T-helper 9 cell (primary cell): ENCODE data around the gene PCED1A.

Source experiments
- DNase-seq: peaks from one replicate; pipeline ENCODE4 v3.0.0-alpha.2; 2020
- total RNA-seq, 2 donors: gene quantifications; one replicate each; lab custom pipeline; 2026; lab: John Stamatoyannopoulos, UW

PCED1A gene, protein sequence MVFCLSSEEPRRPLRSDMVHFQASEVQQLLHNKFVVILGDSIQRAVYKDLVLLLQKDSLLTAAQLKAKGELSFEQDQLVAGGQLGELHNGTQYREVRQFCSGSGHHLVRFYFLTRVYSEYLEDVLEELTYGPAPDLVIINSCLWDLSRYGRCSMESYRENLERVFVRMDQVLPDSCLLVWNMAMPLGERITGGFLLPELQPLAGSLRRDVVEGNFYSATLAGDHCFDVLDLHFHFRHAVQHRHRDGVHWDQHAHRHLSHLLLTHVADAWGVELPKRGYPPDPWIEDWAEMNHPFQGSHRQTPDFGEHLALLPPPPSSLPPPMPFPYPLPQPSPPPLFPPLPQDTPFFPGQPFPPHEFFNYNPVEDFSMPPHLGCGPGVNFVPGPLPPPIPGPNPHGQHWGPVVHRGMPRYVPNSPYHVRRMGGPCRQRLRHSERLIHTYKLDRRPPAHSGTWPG
- total RNA-seq, result 47.3 to 48.5 reads per million in 2 donors

DNA sequence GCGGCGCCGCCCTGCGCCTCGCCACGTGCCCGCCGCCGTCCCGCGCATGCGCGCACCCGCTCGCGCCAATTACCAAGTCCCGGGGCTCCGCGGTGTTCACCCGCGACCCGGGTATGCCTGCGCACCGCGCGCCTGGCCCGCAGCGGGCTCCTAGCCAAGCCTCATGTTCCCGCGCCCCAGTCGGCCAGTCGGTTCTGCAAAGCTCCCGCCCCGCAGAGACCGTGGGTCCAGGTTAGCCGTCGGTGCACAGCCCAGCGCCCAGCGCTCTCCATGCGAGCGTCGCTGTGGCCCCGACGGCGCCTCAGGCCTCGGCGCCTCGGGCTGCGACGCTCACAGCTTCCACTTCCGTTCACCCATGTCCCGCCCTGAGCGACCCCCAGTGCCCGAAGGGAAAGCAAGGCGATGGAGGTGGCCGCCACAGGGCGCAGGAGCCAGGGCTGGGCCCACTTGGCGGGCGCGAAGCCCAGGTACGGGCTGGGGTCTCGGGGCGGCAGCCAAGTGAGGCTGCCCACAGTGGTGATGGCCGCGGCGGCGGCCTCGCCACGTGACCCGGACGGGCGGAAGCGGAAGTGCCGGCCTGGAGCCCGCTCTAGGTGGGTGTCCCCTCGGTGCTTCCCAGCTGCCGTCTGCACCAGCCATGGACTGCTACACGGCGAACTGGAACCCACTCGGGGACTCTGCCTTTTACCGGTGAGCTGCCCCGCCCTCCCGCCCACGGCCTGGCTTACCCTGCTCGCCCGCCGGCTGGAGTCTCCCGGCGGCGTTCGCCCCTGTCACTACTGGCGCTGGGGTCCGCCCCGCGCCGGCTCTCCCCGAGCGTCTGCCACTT lies at the start of gene PCED1A, which contains the start of gene VPS16:
Gene PCED1A (minus strand): TSS at position 518 of the 829 bp plus-strand sequence. CDS start 743 bp downstream, outside the sequence.
Gene VPS16 (plus strand): TSS at position 608 of the 829 bp plus-strand sequence. CDS start 30 bp downstream, at position 638.
- peak; percentile 84 for DNase-seq

DNA sequence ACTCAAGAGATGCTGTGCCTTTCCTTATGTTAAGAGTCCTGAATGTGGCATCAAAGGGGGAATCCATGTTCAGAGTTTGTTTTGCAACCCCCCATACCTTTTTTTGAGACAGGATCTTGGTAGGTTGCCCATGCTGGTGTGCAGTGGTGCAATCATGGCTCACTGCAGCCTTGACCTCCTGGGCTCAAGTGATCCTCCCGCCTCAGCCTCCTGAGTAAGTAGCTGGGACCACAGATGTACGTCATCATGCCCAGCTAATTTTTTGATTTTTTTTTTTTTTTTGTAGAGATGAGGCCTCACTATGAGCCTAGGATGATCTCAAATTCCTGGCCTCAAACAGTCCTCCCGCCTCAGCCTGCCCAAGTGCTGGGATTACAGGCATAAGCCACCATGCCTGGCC lies 49.3 kb upstream of the PCED1A start:
- DNase-seq, result no peak

DNA sequence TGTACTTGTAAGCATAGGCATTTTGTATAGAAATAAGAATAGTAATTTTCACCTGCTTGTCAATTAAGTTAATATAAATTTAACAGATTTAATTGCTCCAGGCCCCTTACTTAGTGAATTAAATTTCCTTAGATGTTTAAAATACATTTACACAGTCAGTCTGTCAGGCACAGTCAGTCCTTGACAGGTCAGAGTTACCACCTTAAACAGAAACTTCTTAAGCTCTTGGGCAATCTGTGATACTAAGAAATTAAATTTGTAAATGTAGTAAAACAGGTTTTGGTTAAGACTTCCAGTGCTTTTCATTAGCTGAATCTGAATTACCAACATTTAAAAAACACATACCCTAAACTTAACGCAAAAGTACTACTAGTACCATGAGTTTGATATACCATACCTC lies 48.8 kb upstream of the PCED1A start:
- DNase-seq, result no peak

DNA sequence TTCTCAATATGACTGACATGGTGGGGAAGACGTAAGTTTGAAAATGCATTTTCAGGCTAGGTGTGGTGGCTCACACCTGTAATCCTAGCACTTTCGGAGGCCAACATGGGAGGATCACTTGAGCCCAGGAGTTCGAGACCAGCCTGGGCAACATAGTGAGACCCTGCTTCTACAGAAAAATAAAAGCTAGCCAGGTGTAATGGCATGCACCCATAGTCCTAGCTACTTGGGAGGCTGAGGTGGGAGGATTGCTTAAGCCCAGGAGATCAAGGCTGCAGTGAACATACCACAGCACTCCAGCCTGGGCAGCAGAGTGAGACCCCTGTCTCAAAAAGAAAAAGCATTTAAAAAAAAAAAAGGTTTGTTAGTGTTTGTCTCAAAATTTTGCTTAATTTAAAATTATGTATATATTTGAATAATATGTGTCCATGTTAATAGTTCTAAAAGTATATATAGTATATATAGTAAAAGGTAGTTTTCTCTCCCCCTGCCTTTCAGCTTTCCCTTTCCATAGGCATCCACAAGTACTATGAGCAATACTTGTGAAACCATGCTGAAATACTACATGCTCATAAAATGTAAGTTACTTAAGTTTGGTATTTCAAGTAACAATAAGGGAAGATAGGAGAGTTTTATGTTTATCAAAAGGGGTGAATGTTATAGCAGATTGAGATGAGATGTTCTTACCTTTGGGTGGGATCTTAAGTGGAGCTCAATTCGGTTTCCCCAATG lies 47.9 kb upstream of the PCED1A start:
- DNase-seq, result no peak

DNA sequence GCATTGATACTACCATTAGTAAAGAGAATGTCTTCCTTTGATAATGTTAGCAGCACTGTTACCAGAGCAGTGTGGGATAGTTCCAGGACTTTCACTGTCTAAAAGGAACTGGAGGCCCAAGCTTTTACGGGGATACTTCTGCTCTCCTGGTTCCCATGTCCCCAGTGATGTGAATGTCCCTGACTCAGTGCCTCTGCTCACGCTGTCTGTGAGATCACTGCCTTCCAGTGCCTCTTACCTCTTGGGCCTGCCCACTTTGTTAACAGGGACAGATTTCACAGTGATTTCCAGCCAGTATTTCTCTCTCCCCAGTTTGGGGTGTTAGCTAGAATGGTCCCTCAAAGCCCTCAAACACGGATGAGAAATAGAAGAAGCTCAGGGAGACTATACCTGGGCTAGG lies 47.3 kb upstream of the PCED1A start:
- DNase-seq, result no peak

DNA sequence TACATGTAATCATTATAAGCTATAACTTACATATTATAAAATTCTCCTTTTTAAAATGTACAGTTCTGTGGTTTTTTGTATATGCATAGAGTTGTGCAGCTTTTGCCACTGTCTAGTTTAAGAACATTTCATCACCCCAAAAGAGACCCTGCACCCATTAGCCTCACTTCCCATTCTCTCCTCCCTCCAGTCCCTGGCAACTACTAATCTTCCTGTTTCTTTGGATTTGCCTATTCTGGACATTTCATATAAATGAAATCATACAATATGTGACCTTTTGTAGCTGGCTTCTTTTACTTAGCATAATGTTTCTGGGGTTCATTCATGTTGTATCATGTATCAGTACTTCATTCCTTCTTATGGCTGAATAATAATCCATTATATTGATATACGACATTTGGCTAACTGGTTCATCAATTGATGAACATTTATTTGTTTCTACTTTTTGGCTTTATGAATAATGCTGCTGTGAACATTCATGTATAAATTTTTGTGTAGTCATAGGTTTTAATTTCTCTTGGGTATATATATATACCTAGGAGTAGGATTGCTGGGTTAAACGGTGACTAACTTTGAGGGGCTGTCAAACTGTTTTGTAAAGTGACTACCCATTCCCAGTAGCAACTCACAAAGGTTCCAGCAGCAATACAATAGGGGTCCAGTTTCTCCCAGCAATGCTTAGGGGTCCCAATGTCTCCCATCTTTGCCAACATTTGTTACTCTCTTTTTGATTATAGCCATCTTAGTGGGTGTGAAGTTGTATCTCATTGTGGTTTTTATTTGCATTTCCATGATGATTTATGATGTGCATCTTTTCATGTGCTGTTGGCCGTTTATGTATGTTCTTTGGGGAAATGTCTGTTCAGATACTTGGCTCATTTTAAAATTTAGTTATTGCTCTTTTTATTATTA lies 43.5 kb upstream of the PCED1A start:
- no peak for DNase-seq

DNA sequence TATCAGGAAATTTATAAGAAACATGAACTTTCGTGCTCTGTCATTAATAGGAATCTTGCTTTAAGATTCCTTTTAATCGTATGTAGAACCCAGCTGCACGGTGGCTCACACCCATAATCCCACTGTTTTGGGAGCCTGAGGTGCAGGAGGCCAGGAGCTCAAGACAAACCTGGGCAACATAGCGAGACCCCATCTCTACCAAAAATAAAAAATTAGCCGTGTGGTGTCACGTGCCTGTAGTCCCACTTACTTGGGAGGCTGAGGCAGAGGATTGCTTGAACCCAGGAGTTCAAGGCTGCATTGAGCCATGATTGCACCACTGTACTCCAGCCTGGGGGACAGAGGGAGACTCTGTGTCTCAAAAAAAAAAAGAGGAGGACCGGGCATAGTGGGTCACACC lies 40.2 kb upstream of the PCED1A start:
- DNase-seq, result no peak

DNA sequence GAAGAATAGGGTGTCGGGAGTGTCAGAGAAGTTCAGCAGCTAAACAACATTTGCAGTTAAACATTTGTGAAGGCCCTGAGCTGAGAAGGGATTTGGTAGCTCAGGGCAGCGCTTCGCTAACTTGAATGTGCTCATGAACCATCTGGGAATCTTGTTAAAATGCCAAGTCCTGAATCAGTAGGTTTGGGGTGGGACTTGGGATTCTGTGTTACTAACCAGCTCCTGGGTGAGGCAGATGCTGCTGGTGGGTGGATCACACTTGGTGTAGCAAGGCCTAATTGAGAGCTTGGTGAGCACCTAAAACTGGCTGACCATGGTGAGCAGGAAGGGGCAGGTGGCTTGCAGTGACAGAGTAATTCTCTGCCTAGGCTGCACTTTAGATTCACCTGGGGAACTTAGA lies 38.7 kb upstream of the PCED1A start:
- no peak for DNase-seq

DNA sequence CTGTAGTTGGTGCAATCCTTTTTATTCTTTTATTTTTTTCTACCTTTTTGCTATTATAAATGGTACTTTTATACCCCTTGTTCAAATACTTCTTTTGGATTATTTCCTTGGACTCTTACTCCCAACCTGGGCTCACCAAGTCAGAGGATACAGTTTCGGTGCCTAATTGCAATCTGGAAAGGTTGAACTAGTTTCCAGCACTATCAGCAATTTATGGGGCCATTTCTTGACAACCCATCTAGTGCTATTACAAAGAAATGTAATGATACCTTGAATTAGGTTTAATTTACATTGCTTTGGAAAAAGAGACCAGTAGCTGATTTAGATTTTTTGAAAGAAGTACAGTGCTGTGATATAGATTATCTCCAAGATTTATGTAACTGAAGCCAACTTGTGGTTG lies 38.1 kb upstream of the PCED1A start:
- DNase-seq, result no peak

DNA sequence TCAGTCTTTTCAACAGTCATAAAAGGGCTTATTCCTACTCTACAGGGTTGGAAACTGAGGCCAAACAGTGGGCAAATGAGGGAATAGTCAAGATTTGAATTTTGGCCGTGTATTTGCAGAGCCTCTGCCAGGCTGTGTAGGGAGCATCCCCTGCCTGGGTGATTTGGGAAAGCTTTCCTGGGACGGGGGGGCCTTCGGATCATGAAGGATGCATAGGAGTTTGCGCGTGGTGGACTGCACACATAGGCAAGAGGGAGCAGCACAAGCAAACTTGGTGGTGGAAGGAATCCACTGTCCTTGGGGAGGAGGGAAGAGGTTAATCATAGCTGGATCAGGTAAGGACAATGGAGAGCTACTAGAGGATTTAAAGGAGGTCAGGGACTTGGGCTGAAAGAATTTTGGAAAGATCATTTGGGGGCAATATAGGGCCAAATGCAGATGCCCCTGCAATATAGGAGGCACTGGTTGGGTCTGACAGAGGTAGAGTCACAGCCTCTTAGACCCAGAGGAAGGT lies 35.3 kb upstream of the PCED1A start:
- no peak for DNase-seq

DNA sequence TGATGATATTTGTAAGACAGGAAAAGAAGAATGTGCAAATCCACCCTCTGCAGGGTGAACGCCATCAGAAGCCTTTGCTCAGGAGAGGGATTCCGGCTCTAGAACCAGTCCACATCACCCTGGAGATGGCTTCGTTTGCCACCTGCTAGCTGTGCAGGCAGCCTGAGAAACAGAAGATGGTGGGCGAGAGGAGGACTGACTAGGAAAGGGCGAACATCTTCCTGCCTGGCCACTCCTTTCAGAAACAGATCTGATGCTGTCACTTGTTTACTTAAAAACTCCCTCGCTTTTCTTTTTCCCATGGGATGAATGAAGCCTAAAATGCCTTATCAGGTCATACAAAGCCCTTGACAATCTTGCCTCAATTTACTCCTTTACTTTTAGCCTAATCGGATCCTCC lies 34.0 kb upstream of the PCED1A start:
- DNase-seq, result no peak

DNA sequence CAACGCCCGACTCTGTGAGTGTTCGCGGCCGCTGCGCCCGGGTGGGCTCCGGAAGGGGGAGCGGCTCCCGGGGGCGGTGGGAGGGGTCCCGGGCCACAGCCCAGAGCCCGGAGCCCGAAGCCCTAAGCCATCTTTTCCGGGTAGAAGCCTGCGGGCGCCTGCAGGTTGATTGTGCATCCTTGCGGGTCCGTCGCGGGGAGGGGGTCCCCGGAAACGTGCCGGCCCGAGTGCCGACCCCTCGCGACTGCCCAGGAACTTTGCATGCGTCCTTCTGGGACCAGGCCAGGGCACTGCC lies 33.2 kb upstream of the PCED1A start:
- DNase-seq, result peak; percentile 55

DNA sequence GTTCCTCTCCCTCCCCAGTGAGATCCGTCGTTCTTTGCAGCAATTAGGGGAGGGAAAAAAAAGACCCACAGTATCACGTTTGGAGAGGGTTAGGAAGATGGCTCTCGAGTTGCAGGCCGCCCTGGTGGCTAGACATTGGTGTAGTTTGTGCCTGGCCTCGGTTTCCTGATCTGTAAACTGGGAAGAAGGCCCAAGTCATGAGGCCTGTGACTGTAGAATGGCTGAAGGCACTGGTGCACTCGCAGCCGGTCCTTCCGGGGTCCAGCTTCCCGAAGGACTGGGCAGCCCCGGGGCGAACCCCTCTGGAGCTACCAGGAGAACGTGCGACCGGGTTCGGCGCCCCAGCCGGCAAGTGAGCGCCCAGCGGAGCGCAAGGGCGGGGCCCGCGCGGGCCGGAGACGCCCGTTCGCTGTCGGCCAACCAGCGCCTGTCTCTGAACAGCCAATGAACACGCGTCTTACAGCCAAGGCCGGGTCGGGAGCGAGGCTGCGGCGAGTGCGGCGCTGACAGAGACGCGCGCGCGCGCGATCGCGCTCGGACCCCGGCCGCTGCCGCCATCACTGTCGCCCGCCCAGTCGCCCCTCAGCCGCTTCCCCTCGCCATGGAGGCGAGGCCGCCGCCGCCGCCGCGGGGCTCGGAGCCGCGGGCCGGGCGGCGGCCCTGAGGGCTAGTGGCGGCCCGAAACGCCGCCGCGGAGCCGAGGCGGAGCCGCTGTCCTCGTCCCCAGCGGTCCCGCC lies 32.7 kb upstream of the PCED1A start, which contains the start of gene PTPRA:
Gene PTPRA (plus strand): TSS at position 472 of the 737 bp plus-strand sequence. CDS start 90,797 bp downstream, outside the sequence.
- peak; percentile 86 for DNase-seq

DNA sequence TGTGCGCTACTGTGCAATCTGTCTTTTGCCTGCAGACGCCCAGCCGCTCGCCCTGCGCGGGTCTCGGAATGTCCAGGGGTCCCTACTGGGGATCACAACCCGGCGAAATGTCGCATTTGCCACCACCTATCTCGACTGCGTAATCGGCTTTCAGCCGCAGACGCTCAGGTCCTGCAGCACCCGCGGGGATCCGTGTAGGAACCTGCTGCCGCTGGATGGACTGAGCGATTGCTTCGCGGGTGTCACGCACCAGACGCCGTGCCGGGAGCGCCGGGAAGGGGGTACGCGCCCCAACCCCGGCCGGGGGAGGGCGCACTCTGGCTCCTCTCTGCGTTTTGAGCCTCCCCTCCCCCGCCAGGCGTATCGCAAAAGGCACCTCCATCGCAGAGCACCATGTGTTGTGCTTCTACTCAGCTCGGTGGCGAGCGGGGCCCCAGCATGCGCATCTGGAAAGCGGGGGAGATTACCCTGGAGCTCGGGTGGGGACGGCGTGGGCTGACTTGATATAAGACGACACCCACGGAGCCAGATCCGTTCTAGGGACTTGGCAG lies 32.1 kb upstream of the PCED1A start:
- DNase-seq, result peak; percentile 71

DNA sequence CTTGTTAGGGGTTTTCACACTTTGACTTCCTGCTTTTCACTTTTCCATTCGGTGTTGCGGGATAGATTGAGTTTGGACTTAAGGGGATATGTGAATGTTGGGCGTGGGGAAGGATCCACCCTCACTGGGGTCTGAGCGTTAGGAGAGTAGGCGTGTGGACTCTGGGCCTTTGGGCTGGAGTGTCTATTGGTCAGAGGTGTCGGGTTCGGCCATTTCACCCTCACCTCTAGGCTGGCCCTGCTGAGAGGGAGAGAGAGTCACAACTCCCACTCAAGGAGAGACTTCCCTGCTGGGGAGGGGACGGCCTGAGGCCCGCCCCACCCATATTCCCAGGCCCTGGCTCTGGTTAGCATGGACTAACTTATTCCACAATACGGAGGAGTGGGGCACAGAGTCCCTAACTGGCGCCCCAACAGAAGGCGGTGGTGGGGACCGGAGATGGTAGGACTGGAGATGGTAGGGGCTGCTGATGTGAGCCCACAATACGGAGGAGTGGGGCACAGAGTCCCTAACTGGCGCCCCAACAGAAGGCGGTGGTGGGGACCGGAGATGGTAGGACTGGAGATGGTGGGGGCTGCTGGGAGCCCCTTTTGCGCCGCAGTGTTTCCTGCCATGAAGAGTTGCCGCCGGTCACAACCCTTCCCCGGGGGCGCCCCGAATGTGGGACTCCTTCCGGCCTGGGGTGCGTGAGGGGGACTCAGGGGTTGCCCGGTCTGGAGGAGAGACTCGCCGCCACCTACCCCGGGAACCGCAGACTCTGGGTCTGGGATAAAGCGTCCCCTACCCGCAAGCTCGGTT lies 31.4 kb upstream of the PCED1A start:
- DNase-seq, result peak; percentile 12

DNA sequence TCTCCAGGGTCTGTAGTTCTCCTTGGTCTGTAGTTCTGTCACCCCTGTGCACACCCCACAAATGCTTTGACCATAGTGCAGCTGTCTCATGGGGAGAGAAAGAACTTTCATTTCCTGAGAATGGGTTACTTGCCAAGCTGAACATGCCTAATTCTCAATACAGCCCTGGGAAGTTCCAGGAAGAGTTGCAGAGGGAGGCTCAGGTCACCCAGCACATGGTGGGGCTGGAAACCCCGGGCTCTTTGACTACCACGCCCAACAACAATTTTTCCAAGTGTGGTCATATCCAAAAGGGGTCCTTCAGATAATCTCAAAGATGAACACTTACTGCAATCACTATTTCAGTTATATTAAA lies 30.6 kb upstream of the PCED1A start:
- DNase-seq, result no peak

DNA sequence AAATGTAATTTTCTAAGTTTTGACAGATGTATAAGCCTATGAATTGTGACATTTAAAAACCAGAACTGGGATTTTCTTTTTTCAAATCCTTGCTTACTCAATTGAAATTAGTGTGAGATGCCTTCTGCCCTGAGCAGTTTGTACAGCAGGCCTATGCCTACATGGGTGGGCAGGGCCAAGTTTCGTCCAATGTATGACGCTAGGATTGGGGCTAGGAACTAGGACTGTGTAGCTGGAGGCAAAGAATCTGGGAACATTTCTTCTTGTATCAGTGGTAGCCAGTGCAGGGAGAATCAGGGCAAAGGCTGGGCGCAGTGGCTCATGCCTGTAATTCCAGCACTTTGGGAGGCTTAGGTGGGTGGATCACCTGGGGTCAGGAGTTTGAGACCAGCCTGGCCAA lies 28.9 kb upstream of the PCED1A start:
- no peak for DNase-seq

DNA sequence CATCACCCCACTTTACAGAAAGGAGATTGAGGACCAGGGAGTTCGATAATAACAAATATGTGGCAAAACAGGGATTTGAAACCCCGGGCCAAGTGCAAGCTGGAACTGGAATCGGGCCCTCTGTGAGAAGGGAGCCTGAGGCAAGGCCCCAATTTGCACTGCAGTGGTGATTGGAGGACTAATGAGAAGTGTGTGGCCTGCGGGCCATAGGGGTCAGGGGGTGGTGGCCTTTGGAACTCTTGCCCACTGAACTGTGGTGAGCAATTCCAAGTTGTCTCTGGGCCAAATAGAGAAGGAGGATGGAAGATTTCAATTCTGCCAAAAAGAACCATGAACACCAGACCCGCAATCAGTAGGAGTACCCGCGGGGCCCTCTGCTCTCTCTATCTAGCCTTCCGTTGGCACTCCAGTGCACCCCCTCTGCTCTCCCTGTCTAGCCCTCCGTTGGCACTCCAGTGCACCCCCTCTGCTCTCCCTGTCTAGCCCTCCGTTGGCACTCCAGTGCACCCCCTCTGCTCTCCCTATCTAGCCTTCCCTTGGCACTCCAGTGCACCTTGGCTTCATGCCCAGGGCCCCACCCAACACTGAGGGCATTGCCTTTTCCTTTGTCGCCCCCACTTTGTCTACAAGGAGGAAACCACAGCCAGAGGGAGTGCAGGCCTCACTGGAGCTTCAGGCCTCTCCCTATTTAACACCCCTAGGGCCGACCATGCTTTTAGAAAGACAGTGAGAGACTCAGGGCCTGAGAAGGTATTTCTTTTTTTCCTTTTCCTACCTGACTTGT lies 26.8 kb upstream of the PCED1A start:
- no peak for DNase-seq

DNA sequence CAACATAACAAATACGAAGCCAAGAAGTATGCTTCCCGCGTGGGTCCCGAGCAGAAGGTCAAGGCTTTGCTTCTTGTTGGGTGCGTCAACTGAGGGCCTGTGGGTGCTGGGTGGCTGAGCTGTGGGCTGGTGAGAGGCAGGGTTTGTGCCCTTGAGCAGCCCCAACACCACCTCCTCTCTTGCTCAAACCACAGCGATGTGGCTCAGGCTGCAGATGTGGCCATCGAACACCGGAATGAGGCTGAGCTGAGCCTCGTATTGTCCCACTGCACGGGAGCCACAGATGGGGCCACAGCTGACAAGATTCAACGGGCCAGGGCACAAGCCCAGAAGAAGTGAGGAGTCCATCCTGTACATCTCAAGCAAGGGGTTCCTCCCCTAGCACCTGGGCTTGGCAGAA lies 25.8 kb upstream of the PCED1A start:
- no peak for DNase-seq
